WI38 (cell line): ENCODE results near the gene CD82.
"Not testable (repeated sequence)": the region's sequence is repeated elsewhere in the genome, so short reads cannot be mapped to it uniquely, and the experiment has no call there.

Experiments
- H3K4me3 ChIP-seq: 2 replicates; pipeline ENCODE4 v1.5.1; 2011; ENCODE audit warnings: low read depth, mild to moderate bottlenecking, control low read depth, low read length
- TF ChIP-seq, protein P1 (sequence below): IDR thresholded peaks from 2 replicates; pipeline ENCODE4 v1.5.1; 2012; ENCODE audit warnings: low read depth, mild to moderate bottlenecking, control low read depth, low read length

CD82 gene

GRCh38 chr11:44556735-44557409 is 8.6 kb upstream of the CD82 start:
- TF ChIP-seq, protein P1, sequence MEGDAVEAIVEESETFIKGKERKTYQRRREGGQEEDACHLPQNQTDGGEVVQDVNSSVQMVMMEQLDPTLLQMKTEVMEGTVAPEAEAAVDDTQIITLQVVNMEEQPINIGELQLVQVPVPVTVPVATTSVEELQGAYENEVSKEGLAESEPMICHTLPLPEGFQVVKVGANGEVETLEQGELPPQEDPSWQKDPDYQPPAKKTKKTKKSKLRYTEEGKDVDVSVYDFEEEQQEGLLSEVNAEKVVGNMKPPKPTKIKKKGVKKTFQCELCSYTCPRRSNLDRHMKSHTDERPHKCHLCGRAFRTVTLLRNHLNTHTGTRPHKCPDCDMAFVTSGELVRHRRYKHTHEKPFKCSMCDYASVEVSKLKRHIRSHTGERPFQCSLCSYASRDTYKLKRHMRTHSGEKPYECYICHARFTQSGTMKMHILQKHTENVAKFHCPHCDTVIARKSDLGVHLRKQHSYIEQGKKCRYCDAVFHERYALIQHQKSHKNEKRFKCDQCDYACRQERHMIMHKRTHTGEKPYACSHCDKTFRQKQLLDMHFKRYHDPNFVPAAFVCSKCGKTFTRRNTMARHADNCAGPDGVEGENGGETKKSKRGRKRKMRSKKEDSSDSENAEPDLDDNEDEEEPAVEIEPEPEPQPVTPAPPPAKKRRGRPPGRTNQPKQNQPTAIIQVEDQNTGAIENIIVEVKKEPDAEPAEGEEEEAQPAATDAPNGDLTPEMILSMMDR: peak; percentile 69
- H3K4me3 ChIP-seq: no peak overlapping the region

DNA sequence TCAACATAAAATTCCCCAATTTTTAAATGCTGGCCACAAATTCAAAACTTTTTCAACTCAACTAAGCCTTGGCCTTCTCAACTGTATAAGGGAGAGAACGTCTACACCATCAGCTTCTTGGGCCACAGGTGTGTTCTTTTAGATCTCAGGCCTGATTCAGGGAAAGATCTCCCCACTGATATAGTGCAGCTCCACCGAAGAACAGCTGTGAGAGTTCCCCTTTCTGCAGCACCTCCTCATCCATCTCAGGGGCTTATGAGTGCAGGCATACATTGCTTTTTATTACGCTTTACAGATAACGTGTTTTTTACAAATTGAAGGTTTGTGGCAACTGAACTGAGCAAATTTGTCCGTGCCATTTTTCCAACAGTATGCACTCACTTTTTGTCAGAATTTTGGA is 8.0 kb upstream of the CD82 start:
- H3K4me3 ChIP-seq: no peak overlapping the region
- TF ChIP-seq, protein P1: no peak

GRCh38 chr11:44559207-44559939 is 6.1 kb upstream of the CD82 start:
- TF ChIP-seq, protein P1: no peak
- H3K4me3 ChIP-seq: no peak overlapping the region

GRCh38 chr11:44559940-44560300 is 5.5 kb upstream of the CD82 start:
- H3K4me3 ChIP-seq: not testable (repeated sequence)

DNA sequence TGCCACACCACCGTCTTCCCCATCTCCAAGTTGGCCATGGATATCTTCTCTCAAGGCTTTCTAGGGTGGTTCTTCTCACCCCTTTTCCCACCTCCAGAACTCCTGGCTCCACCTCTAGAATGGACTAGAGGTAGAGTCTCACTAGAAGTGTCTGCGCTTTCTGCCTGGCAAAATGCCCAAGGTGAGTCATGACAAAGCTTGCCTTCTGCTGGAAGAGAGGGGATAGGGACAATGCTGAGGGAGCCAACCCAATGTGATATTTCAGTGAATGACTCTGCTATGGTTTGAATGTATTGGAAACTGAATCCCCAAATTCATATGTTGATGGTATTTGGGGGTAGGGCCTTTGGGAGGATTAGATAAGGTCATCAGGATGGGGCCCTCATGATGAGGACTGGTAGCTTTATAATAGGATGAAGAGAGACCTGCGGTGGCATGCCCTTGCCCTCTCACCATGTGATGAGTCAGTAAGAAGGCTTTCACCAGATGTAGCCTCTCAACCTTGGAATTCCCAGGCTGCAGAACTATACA is 4.1 kb upstream of the CD82 start:
- TF ChIP-seq, protein P1: no peak
- H3K4me3 ChIP-seq: no peak overlapping the region

- H3K4me3 ChIP-seq: no peak overlapping the region
- TF ChIP-seq, protein P1: no peak
Measured at GRCh38 chr11:44561964-44562734, 3.3 kb upstream of the CD82 start.

GRCh38 chr11:44562845-44563460 is 2.5 kb upstream of the CD82 start:
- no peak overlapping the region for H3K4me3 ChIP-seq
- TF ChIP-seq, protein P1: no peak
